HepG2 (cell line): ENCODE data around the gene TTC32. TPM values are rescaled to one million over a fixed set of nuclear protein-coding genes. Genes with fewer than 3 reads are reported as not detected.

ENCODE experiments used
- AFF4 ChIP-seq: sonication (generic); formaldehyde crosslinking; IDR thresholded peaks from 2 replicates; pipeline ENCODE4 v1.4.0; 2020; ENCODE audit warnings: missing genetic modification reagents
- FOXP4 ChIP-seq: sonication (generic); formaldehyde crosslinking; IDR thresholded peaks from 2 replicates; pipeline ENCODE4 v1.4.0; 2020; ENCODE audit warnings: missing genetic modification reagents
- HDAC1 ChIP-seq: sonication (generic); formaldehyde crosslinking; IDR thresholded peaks from 2 replicates; pipeline ENCODE4 v1.5.1; 2020; ENCODE audit warnings: mild to moderate bottlenecking, missing genetic modification reagents
- KIAA2018 ChIP-seq: sonication (generic); formaldehyde crosslinking; IDR thresholded peaks from 2 replicates; pipeline ENCODE4 v1.5.0; 2020; ENCODE audit warnings: mild to moderate bottlenecking, missing genetic modification reagents, borderline replicate concordance
- ZBTB7A ChIP-seq: sonication (generic); formaldehyde crosslinking; IDR thresholded peaks from 2 replicates; pipeline ENCODE4 v1.8.0; 2022; ENCODE audit warnings: mild to moderate bottlenecking, missing genetic modification reagents
- ZHX1 ChIP-seq: sonication (generic); formaldehyde crosslinking; IDR thresholded peaks from 2 replicates; pipeline ENCODE4 v1.8.1; 2022; ENCODE audit warnings: low read depth, mild to moderate bottlenecking, missing genetic modification reagents
- ZNF83 ChIP-seq: sonication (generic); formaldehyde crosslinking; IDR thresholded peaks from 2 replicates; pipeline ENCODE4 v1.4.0; 2020; ENCODE audit warnings: missing genetic modification reagents, mild to moderate bottlenecking, borderline replicate concordance
- polyA plus RNA-seq, 8 experiments: library from polyadenylated mRNA; depleted of rRNA in 3 of 8; stranded (reverse) in 7 of 8; unstranded in 1 of 8; fragments of >200 nt; fragmentation: Illumina TruSeq in 4 of 8; extraction: Trizol in 4 of 8; gene quantifications; 2 replicates each; pipeline versions ENCODE4 v1.2.1 to v1.2.3, GENCODE V29; 2011 to 2016; ENCODE audit warnings: low read depth in 4 of 8, missing spikeins in 1 of 8, mixed read lengths in 1 of 8; ENCODE audit not compliant: insufficient read depth in 1 of 8
- total RNA-seq, 5 experiments: library from RNA; depleted of rRNA; stranded (reverse); fragments of >200 nt; fragmentation: Illumina TruSeq; extraction: Trizol; gene quantifications; 2 replicates each; pipeline ENCODE4 v1.2.3, GENCODE V29; 2016; ENCODE audit warnings: low read depth in 1 of 5

TTC32 gene
- total and polyA plus RNA-seq, 2 of the 13 experiments (the other 11 are each of a cell fraction or from before 2014, with no cell fraction given), result 21.6 to 38.3 TPM

GRCh38 chr2:19902216-19902740, 495 bp upstream of the TTC32 start (continued):
- TF ChIP-seq AFF4 (CRISPR knock-in tag) (no peak), ZNF83 (no peak), ZBTB7A (no peak), KIAA2018 (no peak), ZHX1 (CRISPR knock-in tag) (no peak), FOXP4 (CRISPR knock-in tag) (no peak; the same call in 1 of the 2 replicates), HDAC1 (CRISPR knock-in tag) (peak; percentile 56; the same call in 1 of the 2 replicates)
